Neural crest cell (in vitro differentiated cells): ENCODE measurements around the gene SNX9. TPM values are rescaled to one million over a fixed set of nuclear protein-coding genes. Genes with fewer than 3 reads are reported as not detected.

Experiments
- DNase-seq: peaks from one replicate; pipeline ENCODE4 v3.0.0; 2021; ENCODE audit warnings: low read depth, mixed read lengths, low spot score
- H3K27ac Mint-ChIP-seq: one replicate; pipeline ENCODE4 v1.8.0; 2021; ENCODE audit warnings: mild to moderate bottlenecking, mixed read lengths; ENCODE audit not compliant: unreplicated experiment
- H3K27me3 Mint-ChIP-seq: 2 replicates; pipeline ENCODE4 v1.8.0; 2021; ENCODE audit warnings: low read depth, mild to moderate bottlenecking, mixed read lengths
- H3K36me3 Mint-ChIP-seq: 2 replicates; pipeline ENCODE4 v1.8.0; 2021; ENCODE audit warnings: low read depth, mild to moderate bottlenecking, mixed read lengths
- H3K4me1 Mint-ChIP-seq: 2 replicates; pipeline ENCODE4 v1.8.0; 2021; ENCODE audit warnings: mixed read lengths
- H3K4me3 Mint-ChIP-seq: one replicate; pipeline ENCODE4 v1.8.0; 2021; ENCODE audit warnings: mild to moderate bottlenecking, mixed read lengths
- H3K9me3 Mint-ChIP-seq: 2 replicates; pipeline ENCODE4 v1.8.0; 2021; ENCODE audit warnings: mixed read lengths
- CTCF ChIP-seq: fragments of 200-600 bp; sonication (generic); conservative IDR thresholded peaks from 2 replicates; pipeline ENCODE4 v1.5.0; 2021; ENCODE audit warnings: antibody characterized with exemption, mild to moderate bottlenecking
- total RNA-seq: library from RNA; stranded (reverse); gene quantifications from 2 replicates; pipeline ENCODE4 v1.2.1, GENCODE V29; 2021

SNX9 gene
- total RNA-seq, 1 donor from 2014 or later, result 18.1 TPM

- H3K4me3 Mint-ChIP-seq, result no peak overlapping the region
- peaks cover 9% of the 10 kb centered on the region for H3K4me1 Mint-ChIP-seq
- no peak for DNase-seq
- no peaks in the 10 kb centered on the region for H3K27me3 Mint-ChIP-seq
- no peak overlapping the region for H3K27ac Mint-ChIP-seq
- H3K9me3 Mint-ChIP-seq, result no peaks in the 10 kb centered on the region
- TF ChIP-seq CTCF, result no peak
- no peaks in the 10 kb centered on the region for H3K36me3 Mint-ChIP-seq
Measured at GRCh38 chr6:157864185-157864761, 41.2 kb downstream of the SNX9 start.

- Mint-ChIP-seq H3K4me3 (no peak overlapping the region), H3K27ac (no peak overlapping the region), H3K27me3 (no peaks in the 10 kb centered on the region), H3K9me3 (no peaks in the 10 kb centered on the region), H3K4me1 (peaks cover 6% of the 10 kb centered on the region), H3K36me3 (no peaks in the 10 kb centered on the region)
- TF ChIP-seq CTCF, result no peak
- DNase-seq, result no peak
Measured at GRCh38 chr6:157865249-157865648, 42.2 kb downstream of the SNX9 start.

- Mint-ChIP-seq H3K9me3 (no peaks in the 10 kb centered on the region), H3K4me3 (no peak overlapping the region), H3K4me1 (peaks cover 6% of the 10 kb centered on the region), H3K27me3 (no peaks in the 10 kb centered on the region), H3K27ac (no peak overlapping the region), H3K36me3 (no peaks in the 10 kb centered on the region)
- DNase-seq, result no peak
- no peak for TF ChIP-seq CTCF
Measured at GRCh38 chr6:157867155-157867559, 44.1 kb downstream of the SNX9 start.

- Mint-ChIP-seq H3K4me1 (peaks cover 1% of the 10 kb centered on the region), H3K9me3 (no peaks in the 10 kb centered on the region), H3K27ac (no peak overlapping the region), H3K27me3 (no peaks in the 10 kb centered on the region), H3K4me3 (no peak overlapping the region), H3K36me3 (no peaks in the 10 kb centered on the region)
- TF ChIP-seq CTCF, result no peak
- no peak for DNase-seq
Measured at GRCh38 chr6:157867981-157868380, 44.9 kb downstream of the SNX9 start.

GRCh38 chr6:157868835-157869234 lies 45.8 kb downstream of the SNX9 start:
- Mint-ChIP-seq H3K27me3 (no peaks in the 10 kb centered on the region), H3K36me3 (no peaks in the 10 kb centered on the region), H3K27ac (no peak overlapping the region), H3K9me3 (no peaks in the 10 kb centered on the region), H3K4me1 (no peaks in the 10 kb centered on the region), H3K4me3 (no peak overlapping the region)
- no peak for DNase-seq
- no peak for TF ChIP-seq CTCF
